OCI-LY7 (cell line): ENCODE results near the gene DGKH.

Experiments used
- EZH2phosphoT487 ChIP-seq: fragments of 200-600 bp; sonication (generic); IDR thresholded peaks from 2 replicates; pipeline ENCODE4 v1.6.1; 2018; ENCODE audit warnings: low read depth, borderline replicate concordance, mild to moderate bottlenecking, mixed run types, antibody characterized with exemption, low read length, moderate library complexity, mixed read lengths
- TF ChIP-seq, protein P1 (sequence below): fragments of 200-600 bp; sonication (generic); conservative IDR thresholded peaks from 2 replicates; pipeline ENCODE4 v1.5.1; 2014; ENCODE audit warnings: mild to moderate bottlenecking, antibody characterized with exemption, low read length, moderate library complexity, mixed read lengths

DNA sequence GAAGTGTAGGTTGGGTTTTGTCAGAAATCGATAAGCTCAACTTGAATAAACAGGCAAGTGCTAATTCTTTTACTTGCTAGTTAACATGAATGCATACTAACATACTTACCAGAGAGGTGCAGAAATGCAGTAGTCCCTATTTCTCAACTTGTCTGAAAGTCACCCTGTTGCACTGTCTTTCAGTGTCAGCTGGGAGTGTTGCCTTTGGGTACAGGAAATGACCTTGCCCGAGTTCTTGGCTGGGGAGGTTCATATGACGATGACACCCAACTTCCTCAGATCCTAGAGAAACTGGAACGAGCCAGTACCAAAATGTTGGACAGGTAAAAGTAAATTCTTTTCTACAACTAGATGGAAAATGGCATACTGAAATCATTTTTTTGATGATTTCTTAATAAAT is 120.0 kb downstream of the DGKH start:
- TF ChIP-seq EZH2phosphoT487: no peak
- TF ChIP-seq, protein P1, sequence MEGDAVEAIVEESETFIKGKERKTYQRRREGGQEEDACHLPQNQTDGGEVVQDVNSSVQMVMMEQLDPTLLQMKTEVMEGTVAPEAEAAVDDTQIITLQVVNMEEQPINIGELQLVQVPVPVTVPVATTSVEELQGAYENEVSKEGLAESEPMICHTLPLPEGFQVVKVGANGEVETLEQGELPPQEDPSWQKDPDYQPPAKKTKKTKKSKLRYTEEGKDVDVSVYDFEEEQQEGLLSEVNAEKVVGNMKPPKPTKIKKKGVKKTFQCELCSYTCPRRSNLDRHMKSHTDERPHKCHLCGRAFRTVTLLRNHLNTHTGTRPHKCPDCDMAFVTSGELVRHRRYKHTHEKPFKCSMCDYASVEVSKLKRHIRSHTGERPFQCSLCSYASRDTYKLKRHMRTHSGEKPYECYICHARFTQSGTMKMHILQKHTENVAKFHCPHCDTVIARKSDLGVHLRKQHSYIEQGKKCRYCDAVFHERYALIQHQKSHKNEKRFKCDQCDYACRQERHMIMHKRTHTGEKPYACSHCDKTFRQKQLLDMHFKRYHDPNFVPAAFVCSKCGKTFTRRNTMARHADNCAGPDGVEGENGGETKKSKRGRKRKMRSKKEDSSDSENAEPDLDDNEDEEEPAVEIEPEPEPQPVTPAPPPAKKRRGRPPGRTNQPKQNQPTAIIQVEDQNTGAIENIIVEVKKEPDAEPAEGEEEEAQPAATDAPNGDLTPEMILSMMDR: no peak
